HG02571 (cell line): ENCODE results near the gene GALNT2.

Experiments used
- ATAC-seq: cut with Tn5 transposase; IDR thresholded peaks from one replicate; pipeline ENCODE4 v1.9.1; 2021; ENCODE audit warnings: mild to moderate bottlenecking, moderate library complexity; ENCODE audit not compliant: unreplicated experiment

Gene GALNT2

DNA sequence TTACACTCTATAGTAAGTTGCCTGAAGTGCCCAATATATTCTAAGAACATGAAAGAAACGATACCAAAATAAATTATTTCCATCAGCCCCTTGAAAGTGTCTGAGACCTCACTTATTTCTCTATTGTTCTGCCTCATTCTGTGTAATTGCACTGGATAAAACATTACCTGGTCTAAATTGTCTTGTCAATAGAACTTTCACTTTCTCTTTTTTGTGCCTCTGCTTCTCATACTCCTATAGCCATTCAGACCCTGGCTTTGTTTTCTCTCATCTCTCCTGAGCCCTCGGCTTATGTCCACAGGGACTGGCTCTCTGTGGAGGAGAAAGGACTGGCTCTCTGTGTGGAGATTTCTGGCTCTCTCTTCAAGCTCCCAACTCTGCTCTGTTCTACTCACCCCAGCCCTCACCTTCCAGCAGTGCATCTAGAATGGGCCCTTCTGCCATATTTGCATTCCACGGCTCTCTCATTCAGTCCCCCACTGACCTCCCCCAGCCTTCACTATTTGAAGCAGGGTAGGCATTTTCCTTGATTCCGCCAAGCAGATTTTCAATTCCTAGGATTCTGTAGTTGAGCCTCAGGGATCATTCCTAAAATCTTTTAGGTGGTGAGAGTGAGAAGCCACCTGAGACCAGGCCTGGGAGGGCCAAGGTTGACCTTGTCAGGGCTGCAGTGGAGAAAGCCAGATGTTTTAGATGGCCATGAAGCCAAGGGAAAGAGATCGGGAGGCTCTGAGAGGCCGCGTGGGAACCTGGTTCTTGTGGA, 15.9 kb upstream of the GALNT2 start:
- no peak for ATAC-seq

DNA sequence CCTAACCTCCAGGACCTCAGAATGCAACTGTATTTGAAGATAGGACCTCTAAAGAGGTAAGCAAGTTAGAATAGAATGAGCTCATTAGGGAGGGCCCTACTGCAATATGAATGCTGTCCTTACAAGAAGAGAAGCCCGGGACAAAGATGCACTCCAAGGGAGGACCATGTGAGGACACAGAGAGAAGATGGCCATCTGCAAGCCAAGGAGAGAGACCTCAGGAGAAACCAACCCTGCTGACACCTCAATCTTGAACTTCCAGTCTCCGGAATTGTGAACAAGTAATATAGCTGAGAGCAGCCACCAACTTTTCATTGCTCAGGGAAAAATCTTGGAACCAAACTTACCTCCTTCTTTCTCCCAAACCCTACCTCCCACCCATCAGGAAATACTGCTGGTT, 15.0 kb upstream of the GALNT2 start:
- ATAC-seq, result no peak

GRCh38 chr1:230052665-230053064, 14.4 kb upstream of the GALNT2 start:
- no peak for ATAC-seq

DNA sequence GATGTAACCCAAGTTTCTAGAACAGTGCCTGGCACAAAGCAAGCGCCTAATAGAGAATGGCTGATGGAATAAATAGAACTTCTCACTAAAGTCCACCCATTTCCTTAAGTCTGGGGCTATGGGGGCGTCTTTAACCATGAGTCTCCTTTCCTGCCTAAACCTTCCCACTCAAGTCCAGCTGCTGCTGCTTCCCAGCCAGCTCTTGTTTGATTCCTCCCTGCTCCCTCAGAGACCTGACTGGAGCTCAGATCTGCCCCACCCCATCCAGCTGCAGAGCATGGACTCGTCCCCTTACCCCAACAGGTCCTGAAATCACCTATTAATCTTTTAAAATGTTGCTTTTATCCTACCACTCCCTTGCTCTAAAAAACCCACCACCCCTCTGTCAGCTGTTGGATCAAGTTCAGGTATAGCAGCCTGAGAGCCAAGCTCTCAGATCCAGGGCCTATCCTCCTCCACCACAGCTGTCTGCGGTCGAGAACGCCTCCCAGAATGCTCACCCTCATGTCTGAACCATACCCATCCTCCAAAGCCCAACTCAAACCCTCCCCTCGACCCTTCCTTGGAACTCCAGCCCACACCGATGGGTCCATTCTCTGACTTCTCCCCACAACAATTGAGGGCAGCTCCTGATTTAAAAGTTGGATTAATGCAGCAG, 12.8 kb upstream of the GALNT2 start:
- no peak for ATAC-seq

DNA sequence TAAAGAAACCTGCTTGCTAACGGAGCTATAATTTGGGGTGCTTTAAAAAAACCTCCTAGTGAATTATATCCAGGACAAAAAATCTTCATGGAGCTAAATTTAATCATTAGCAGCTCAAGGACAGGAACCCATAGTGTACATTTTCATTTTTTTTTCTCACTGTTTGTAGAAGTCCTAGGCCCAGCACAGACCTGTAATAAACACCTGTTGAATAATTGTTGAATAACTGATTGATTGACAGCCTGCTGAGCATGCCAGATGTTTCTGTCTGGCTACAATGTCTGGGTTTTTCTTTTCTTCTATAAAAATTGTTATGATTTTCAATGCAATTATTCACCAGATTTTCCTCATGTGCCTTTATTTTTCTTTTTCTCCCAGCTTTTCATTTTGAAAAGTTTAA, 10.9 kb upstream of the GALNT2 start:
- ATAC-seq, result no peak

- ATAC-seq, result no peak
These were observed 9.9 kb upstream of the GALNT2 start for GRCh38 chr1:230057100-230057499.

DNA sequence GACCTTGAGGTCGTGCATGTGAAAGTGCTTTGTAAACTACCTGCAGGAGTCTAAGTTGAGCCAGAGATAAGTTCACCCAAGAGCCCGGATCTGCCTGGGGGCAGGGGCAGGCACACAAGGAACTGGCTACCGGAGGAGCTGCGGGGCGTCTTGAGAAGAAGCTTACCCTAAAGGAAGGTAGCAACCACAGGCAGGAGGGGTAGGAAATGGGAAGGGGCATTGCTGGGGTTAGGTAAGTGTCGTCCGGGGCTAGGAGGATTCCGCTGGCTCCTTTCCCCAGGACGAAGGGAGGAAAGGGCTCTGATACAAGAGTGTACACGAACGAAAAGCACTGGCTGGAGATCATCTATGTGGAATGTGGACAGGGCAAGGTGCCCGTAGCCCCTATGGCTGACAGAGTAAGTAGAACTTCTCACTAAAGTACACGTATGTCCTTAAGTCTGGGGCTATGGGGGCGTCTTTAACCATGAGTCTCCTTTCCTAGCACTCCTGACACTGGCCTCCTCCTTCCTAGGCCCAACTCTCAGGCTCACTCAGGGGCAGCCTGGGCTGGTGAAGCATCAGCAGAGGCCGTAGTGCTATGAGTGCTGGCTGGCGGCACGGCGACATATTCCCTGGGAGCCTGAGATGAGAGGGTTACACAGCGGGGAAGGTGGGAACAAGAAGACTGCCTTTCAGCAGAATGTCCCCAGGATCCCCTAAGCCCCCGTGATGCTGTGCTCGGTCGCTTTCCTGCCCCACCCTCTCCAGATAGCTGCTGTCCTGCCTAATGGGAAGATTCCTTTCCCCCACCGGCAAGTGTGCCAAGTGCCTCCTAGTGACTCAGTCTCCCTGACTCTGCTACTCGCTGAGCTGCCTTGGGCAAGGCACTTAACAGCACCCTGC, 9.1 kb upstream of the GALNT2 start:
- no peak for ATAC-seq

DNA sequence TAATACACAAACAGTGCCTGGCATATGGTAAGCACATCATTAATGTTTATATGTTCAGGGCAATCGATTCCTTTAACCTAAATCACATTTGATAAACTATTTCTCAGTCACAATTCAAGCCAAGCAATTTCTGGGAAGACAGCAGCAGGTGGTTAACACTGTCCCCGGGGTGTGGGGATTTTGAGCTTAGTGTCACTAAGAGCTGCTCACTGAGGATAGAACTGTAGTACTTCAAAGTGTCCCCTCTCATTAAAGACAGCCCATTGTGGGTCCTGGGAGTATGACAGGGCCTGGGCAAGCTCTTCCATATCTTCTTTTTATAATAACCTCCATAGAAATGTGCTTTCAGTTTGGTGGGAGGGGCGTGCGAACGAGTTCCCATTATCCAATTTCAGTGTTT, 8.4 kb upstream of the GALNT2 start:
- no peak for ATAC-seq

- ATAC-seq, result no peak
These were observed 5.2 kb upstream of the GALNT2 start for GRCh38 chr1:230061801-230062200.

DNA sequence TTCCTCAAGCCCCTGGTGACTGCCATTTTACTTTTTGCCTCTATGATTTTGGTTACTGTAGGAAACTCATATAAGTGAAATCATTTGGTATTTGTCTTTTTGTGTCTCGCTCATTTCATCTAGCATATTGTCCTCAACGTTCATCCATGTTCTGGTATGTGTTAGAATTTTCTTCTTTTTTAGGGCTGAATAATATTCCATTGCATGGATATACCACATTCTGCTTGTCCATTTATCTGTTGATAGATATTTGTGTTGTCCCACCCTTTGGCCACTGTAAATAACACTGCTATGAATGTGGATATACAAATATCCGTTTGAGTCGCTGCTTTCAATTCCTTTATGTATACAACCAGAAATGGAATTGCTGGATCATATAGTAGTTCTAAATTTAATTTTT, 4.5 kb upstream of the GALNT2 start:
- ATAC-seq, result no peak

- no peak for ATAC-seq
These were observed 2.8 kb upstream of the GALNT2 start for GRCh38 chr1:230064283-230064682.

- no peak for ATAC-seq
These were observed 1.9 kb upstream of the GALNT2 start for GRCh38 chr1:230065161-230065560.

DNA sequence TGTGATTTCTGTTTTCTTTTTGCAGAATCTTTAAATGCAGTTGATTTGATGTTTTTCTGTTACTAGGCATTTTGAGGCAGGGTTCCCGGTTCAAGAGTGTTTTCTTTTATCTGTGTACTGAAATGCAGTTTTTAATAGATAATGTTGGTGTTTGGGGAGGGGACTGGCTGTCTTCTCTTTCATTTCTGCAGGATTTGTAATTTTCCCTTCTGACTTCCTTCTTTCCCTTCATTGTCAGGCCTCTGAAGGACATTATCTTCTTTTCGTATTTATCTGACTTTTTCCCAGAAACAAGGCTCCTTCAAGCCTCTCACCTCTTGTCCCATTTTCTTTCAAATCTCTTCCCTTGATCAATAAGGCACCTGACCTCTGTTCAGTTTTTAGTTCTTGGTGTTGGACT, 1.5 kb upstream of the GALNT2 start:
- no peak for ATAC-seq

- no peak for ATAC-seq
These were observed 1.0 kb upstream of the GALNT2 start for GRCh38 chr1:230066031-230066430.

GRCh38 chr1:230067419-230067870, 407 bp downstream of the GALNT2 start:
- peak; percentile 16 for ATAC-seq

DNA sequence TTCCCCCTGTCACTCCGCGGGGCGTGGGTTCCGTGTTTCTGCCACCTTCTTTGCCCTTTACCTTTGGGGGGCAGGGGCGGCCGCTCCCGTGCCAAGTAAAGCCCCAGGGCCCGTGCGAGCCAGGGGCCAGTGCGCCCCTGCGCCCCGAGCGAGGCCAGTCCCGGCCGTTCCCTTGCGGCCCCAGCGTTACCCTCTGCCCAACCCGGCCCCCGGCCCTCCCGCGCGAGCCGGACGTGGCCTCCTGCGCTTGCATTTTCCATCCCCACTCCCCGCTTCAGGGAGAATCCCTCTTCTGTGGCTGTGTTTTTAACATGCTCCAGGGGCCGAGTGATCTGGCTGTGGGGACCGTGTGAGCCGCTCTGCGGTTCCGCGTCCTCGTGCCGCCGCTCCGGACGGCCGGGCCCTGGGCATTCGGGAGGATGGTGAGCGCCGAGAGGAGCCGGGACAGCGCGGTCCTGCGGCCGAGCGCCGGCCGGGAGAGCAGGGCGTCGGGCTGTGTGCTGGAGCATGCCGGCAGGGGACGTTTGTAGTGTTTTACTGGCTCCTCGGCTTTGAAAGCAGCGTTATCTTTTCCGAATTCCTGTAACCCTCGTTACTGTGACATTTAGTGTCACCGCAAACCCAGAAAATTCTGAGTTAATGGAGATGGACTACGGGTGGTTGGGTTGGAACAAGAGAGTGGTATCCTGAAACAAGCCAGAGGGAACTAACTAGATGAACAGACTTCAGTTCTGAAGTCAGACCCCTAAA, 1.0 kb downstream of the GALNT2 start:
- no peak for ATAC-seq

DNA sequence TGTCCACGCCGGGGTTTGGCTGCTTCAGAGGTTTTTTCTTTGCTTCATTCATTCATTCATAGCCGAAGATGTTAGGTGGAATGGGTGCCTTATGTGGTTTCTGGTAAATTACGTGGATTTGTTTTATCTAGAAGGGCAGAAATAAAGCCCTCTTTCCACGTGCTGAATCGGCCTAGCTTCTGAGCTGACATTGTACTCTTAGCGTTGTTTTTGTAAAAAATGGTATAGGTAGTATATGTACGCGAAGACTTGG, 1.5 kb downstream of the GALNT2 start:
- no peak for ATAC-seq

DNA sequence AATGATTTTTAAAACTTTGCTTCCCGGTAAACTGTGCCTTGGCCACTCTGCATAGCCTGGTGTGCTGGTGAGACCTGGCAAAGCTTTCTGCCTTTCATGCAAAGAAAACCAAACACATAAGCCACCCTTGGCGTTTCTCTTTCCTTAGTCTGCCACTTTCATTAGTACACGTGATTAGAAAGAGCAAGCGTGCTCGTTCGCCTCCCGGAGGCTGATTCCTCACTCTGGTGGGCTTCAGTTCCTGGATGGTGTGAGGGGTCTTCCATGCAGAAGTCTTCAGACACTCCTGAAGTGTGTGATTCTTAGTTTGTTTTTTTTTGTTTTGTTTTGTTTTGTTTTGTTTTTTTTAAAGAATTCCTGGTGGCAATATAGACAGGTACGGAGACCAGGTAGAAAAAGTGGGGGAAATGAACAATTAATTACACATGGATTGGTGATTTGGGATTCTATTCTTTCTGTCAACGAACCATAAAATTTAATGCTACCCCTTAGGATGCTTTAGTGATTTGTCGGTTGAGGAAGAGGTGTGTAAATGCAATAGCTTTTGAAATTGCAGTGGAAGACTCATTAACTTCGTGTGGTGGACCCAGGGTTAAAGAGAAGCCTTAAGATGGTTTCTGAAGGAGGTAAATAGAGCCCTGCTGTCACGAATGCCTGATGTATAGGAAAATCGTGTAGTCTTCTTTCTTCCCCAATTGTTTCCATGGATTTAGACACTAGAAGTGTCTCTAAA, 2.1 kb downstream of the GALNT2 start:
- ATAC-seq, result no peak

DNA sequence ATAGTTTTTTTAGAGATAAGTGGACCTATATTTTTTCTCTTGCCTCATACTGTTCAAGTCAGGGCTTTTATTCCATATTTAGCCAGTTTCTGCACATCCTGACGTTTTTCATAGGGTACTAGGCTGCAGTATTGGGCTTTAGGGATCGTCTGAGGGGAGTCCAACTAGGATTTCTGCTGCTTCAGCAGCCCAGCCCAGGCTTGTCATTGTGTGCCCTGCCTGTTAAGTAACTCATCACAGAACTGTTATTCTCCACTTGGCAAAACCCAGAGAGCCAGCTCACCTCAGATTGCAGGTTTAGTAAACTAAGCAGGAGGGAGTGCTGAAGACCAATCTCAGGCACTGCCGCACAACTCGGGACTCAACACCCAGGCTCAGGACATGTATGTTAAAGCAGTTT, 2.8 kb downstream of the GALNT2 start:
- no peak for ATAC-seq
